ENCODE results near the gene TAS2R40.
"Not testable (repeated sequence)": the region's sequence is repeated elsewhere in the genome, so short reads cannot be mapped to it uniquely, and the experiment has no call there.

TAS2R40 gene

DNA sequence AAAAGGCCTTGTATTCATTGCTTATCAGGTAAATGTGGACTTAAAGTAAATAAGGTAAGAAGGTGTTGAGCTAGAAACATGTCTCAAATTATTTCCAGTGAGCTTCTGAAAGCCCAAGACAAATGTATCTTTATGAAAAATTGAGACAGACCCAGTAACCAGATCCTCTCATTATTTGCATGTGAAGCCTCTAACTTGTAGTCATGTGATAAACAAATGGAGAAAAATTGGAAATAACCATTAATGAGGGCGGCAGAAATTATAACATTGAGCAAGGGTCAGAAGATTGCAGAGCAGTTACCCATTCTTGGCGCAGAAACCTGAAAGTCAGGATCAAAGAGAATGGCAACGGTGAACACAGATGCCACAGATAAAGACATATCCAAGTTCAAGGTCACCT lies at the start of gene TAS2R40:
Gene TAS2R40, plus strand, starts transcription at position 301 of the 400 bp plus-strand sequence. Its CDS starts 42 bp downstream, at position 343.
- no peak for DNase-seq

DNA sequence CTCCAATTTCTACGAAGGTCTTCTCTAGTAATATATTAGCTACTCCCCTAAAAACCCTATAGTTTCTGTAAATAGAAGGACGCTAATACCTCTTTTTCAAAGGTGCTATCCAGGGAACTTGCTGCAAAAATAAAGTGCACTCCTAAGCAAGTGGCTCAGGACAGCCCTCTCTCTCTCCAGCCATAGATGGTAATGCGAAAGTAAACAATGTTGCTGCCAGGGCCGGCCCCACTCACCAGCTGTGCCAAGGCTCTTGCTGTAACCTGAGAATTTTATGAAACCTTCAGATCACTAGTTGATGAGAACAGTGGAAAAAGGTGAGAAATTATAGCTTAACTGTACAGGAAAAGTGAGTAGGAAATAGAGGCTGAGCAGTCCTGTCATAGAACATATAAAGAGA lies 49.5 kb upstream of the TAS2R40 start:
- no peak for DNase-seq

DNA sequence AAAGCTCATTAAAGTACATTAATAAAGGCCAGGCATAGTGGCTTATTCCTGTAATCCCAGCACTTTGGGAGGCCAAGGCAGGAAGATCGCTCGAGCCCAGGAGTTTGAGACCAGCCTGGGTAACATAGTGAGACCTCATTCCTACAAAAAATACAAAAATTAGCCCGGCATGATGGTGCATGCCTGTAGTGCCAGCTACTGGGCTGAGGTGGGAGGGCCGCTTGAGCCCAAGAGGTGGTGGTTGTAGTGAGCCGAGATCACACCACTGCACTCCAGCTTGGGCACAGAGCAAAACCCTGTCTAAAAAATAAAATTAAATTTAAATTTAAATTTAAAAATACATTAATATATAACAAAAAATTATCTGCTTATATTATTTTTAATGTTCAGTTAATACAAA lies 45.7 kb upstream of the TAS2R40 start:
- DNase-seq: no peak

DNA sequence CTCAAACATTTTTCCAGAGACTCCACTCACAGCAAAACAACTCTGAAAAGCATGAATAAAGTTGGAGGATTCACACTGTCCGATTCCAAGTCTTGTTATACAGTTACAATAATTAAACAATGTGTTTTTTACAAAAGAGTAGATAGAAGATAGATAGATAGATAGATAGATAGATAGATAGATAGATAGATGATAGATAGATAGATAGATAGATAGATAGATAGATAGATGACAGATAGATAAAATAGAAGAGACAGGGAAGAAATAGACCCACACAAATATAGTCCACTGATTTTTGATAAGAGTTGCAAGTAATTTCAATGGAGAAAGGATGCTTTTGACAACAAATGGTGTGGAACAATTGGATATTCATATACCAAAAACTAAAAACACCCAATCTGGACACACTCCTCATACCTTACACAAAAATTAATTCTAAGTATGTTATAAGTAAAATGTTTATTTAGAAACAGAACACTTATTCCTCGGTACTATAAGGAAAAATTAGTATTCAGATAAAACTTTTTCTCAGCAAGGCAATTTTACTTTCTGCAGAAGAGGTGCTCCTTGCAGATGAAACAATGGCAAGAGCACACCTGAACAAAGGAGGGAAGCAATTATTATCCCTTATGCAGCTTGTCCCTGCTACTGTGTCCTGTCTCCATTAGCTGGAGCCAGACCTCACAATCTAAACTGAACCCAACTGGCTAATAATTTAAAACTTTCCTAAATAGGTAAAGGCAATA lies 44.3 kb upstream of the TAS2R40 start:
- DNase-seq: no peak

DNA sequence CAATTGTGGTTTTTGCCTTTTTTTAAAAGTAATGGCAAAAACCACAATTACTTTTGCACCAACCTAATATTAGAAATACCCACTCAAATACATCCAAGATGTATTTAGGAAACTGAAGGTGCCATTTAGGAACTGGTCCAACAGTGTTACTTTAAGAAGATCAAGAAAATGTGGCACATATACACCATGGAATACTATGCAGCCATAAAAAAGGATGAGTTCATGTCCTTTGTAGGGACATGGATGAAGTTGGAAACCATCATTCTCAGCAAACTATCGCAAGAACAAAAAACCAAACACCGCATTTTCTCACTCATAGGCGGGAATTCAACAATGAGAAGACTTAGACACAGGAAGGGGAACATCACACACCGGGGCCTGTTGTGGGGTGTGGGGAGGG lies 41.1 kb upstream of the TAS2R40 start:
- DNase-seq: not testable (repeated sequence)

DNA sequence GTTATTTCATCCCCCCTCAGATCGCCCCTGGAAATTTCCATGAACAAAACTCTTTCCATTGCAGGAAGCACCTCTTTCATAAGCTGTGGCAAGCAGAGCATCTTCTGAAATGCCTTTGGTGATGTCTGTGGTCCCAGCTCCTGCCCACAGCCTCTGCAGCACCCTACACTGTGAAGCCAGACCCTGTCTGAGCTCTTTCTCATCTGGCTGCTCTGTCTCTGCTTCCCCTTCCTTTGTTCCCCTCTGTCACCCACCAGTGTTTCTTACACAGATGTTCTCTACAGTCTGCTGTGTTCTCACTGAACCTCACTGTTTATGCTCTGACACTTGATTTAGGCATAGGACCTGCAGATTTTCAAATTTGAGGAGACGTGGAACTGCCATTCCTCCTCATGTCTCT lies 40.5 kb upstream of the TAS2R40 start:
- DNase-seq: no peak

DNA sequence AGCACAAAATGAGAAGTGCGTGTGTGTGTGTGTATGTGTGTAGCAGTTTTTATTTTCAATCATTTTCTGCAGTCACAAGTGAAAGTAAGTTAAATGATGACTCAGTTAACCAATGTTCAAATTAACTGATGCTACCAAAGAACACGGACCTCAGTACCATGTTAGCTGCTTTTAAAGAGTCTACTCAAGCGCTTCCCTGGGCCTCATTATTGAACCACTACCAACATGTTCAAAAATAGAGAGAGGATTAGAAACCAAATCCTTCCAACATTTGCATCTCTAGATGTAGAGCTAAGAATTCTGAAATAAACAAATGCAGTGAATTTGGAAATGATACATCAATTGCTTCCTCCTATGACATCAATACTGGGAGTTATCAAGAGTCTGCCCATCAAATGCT lies 38.8 kb upstream of the TAS2R40 start, which contains the start of gene TAS2R39:
Gene TAS2R39, plus strand, starts transcription at position 396 of the 400 bp plus-strand sequence. Its CDS starts 0 bp downstream, at position 396.
- DNase-seq: no peak

DNA sequence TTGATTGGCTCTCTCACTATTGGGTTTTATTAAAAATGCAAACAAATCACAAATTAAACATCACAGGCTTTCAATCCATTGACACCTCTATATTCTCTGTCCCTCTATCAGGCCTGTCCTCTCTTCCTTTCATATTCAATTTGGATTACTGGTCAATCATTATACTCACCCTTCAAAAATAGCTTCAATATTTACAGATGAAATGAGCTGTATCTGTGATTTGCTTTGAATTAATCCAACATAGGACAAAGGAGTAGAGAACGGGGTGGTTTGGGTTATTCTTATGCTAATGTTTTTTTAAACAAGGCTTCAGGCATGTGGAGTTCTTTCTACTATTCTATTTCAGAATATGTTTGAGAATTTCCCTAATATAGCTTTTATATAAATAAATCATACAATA lies 36.3 kb upstream of the TAS2R40 start:
- DNase-seq: no peak

DNA sequence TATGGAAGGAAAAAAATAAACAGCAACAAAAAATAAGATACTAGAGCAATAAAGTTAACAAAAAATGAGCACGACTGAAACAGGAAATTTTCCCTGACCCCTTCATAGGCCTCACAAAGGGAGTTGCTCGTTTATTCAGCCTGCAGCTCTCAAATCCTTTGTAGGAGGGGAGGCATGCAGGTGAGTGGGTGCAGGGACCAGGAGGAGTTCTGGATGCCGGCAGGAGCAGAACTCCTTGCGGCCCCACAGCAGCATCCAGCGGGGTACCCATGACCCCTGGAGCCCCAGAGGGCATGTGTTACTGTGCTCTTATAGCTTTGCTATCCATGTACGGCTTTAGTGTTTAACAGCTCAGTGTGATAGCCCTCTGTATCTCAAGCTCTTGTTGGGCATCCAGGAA lies 32.8 kb upstream of the TAS2R40 start:
- DNase-seq: no peak

DNA sequence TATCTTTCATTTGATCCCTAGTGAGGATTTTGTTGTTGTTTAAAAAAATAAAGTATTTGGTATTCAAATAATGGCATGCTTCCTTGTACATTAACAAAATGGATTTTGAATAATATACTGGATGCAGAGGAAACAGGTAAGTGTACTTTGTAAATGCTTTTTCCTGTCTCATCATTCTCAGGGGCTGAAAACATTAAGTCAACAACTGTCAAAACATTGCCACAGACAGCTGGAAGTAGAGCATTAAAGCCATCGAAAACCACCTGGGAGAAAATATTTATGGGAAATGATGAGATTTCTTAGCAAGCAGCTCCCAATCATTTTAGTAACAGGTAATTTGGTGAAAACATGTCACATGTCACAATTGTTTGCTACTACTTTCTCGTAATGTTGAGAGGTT lies 28.0 kb upstream of the TAS2R40 start:
- no peak for DNase-seq

DNA sequence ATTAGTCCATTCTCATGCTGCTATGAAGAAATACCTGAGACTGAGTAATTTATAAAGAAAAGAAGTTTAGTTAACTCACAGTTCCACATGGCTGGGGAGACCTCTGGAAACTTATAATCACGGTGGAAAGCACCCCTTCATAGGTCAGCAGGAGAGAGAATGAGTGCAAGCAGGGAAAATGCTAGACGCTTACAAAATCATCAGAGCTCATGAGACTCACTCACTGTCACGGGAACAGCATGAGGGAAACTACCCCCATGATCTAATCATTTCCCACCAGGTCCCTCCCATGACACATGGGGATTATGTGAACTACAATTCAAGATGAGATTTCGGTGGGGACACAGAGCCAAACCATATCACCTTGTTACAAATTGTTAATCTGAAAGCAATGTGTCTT lies 22.8 kb upstream of the TAS2R40 start:
- DNase-seq: no peak

DNA sequence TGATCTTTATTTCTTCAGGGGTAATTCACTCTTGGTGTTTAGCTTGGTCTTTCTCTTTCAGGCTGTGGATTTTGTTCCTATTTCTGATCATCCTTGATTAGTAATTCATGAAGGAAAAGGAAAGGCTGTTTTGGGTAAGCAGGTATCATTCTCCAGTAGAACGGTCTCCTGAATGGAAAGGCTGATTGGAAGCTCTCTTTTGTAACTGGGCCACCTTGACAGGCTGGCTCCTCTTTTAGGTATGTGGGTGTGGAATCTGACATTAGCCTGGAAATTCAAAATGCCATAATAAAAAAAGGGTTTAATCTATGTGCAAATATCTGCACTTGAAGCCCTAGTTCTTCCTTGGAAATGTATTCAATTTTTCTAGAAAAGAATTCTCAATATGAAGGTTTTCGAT lies 19.7 kb upstream of the TAS2R40 start:
- DNase-seq: no peak

DNA sequence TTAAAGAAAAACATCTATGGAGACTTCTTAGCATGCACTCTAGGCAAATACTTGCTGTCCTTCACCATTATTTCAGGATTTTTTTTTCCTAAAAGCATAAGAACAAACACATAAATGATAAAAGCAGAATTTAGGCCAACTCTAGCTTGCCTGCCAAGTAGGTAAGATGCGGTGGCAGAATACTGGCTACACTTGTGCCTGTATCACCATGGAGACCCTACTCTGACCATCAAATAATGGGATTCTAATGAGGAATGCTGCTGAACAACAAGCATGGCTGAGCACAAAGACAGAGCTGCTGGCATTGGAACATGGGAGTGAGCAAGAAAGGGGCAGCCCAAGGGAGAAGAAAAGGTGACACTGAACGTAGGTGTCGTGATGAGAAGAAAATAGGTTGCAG lies 18.5 kb upstream of the TAS2R40 start:
- DNase-seq: no peak

DNA sequence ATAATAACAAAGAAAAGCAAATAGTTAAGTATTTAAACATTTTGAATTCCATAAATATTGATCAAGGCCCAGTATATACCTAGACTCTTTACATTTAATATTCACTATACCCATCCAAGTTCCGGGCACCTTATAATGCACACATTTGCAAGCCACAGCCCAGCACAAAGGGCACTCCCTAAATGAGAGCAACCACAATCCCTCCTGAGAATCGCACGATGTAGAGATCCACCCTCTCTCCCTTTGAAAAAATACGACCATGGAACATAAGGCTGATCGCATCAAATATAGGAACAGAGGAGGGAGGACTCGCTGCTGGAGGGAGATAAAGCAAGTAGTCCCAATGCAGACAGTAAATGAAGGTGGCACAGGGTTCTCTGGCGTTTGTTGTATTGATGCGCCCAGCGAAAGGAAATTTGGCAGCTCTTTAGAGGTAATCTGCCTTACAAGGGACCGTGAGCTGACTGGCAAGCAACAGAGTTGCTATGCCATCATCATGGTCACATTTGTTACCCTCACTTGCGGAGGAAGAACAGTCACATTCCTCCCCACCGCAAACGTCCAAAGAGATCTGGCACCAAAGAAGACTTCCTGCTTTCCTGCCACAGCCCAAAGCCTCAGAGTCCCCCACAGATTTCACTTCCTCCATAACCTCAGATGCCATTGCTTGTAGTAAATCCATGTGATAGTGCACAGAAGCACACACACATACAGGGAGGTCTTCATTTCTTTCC lies 16.1 kb upstream of the TAS2R40 start:
- no peak for DNase-seq

DNA sequence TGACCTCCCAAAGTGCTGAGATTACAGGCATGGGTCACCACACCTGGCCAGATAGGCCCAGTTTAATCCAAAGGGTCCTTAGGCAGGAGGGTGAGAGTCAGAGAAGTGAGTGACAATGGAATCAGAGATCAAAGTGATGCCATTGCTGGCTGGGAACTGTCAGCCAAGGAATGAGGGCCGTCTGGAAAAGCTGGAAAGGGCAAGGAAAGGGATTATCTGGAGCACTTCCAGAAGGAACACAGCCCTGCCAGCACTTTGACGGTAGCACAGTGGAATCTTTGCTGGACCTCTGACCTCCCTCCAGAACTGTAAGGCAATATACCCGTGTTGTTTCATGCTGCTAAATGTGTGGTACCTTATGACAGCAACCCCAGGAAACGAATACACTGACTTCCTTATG lies 11.3 kb upstream of the TAS2R40 start:
- no peak for DNase-seq

DNA sequence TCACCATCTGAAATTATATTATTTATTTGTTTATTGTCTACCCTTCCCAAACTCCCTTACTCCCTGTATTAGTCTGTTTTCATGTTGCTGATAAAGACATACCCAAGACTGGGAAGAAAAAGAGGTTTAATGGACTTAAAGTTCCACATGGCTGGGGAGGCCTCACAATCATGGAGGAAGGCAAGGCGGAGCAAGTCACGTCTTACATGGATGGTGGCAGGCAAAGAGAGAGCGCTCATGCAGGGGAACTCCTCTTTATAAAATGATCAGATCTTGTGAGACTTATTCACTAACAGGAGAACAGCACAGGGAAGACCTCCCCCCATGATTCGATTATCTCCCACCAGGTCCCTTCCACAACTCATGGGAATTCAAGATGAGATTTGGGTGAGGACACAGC lies 8.4 kb upstream of the TAS2R40 start:
- not testable (repeated sequence) for DNase-seq

DNA sequence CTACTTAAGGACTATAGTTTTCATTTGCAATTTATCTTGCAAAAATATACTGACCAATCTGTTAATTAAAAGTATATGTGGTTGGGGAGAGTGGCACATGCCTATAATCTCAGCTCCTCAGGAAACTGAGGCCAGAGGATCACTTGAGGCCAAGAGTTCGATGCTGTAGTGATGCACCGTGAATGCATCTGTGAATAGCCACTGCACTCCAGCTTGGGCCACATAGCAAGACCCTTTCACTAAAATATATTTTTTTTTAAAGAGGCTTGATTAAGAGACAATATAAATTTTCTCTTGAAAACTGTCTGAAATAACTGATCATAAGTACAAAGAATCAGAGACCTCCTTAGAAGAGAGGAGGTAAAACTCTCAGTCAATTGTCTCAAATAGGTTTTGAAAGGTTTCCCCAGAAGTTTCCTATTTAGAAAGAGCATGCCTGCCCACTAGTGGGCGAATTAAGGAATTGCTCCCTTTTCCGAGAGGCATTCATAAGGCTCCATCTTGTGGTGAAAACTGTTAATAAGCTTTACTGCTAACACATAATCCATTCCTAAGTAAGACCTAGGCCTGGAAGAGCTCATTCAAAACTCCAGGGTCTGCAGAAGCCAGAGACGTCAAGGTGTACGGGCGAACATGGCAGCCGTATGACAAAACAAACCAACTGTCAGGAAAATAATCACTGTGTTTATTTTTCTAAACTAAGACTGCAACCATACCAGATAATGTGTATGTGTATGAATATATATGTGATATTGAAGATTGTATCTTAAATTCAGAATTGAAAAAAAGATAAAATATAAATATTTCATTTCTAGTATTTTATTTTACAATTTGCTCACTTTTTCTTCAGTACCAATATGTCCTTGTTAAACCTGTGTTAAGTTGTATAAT lies 6.8 kb upstream of the TAS2R40 start:
- DNase-seq: peak; percentile 68

DNA sequence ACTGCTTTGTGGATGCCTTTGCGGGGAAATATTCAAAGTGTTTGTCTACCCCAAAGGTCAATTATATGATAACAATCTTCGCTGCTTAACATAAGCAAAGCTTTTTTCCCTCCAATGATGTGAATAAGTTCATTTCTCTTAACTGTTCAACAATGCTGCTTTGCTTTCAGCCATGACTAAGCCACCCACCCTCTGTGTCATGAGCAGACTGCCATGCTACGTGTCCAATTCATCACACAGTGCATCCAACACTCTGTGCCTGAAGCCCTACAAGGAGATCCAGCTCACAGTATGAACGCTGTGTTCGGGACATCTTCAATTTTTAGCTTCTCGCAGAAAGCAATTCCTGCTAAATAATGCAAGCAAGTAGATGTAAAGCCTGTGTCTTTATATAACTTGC lies 5.7 kb upstream of the TAS2R40 start:
- DNase-seq: no peak

DNA sequence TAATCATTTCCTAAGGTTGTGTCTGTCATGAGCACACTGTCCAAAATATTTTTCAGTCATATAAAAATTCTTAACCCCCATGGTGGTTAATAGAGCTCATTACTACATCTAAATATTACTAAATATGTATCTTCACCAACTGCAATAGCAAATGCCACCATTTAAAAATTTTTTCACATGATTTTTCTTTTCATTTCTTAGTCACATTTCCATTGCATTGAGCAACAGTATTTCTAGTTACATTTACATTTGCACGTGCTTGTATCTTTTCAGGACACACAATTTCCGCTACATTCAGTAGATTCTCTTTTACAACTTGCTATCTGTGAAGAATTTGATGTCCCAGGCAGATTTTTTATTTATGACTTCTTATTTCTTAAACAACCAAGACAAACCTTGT lies 5.2 kb upstream of the TAS2R40 start:
- no peak for DNase-seq

DNA sequence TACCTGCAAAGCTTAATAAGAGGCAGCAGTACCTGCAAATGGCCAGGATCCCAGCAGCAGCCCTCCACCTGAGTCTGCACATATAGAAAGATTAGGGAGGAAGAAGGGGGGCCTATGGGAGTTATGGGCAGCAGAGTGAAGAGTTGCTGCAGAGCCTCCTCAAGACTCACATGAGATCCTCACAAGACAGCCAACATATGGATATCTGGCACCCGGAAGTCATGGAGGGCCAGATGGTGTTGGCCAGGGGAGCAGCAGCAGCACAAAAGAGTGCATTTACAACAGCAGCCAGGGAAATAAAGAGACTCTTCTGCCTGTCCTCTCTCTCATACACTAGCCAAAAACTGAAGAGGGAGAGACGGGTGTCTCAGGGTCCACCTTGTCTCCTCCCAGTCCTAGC lies 4.0 kb upstream of the TAS2R40 start:
- DNase-seq: no peak

DNA sequence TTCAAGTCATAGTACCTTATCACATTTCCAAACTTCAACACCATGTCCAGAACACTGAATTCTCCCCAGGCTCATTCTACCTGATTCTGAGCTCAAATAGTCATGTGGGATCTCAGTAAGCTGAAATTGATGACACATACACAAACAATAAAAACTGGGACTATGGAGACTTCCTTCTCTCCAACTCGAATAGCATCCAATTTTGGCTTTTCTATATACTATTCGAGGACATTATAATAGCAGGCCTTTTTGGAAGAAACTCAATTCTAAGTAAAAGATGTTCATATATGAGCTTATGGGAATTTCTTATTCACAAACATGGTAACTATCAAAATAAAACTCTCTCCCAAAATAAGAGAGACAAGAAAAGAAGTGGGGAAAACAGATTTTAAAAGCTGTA lies 551 bp upstream of the TAS2R40 start:
- DNase-seq: no peak

DNA sequence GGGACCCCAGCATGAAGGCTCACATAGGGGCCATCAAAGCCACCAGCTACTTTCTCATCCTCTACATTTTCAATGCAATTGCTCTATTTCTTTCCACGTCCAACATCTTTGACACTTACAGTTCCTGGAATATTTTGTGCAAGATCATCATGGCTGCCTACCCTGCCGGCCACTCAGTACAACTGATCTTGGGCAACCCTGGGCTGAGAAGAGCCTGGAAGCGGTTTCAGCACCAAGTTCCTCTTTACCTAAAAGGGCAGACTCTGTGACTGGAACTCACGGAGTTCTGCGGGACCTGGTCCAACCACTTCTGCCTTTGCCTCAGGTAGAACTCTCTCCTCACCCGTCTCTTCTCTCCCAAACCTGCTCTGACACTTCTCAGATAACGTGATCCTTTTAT lies 945 bp downstream of the TAS2R40 start:
- no peak for DNase-seq

DNA sequence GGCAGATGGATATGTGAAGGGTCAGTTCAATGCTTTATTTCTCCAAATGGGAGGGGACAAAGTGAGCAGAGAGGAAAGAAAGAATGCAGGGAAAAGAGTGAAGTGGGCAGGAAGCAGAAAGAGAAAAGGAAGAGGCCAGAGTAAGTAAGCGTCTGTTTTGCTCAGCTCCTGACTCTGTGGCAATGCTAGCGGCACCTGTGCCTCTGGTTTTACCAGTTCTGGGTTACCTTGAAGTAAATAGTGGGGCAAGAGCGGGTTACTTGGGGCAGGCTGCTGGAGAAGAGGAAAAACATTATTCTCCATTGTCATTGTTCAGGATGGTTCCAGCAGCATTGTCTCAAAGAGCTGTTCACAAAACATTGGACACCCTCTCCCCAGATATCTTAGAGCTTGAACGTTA lies 1.9 kb downstream of the TAS2R40 start:
- no peak for DNase-seq

Data from right hindlimb (tissue), 1 donor.